ENCODE measurements around the gene PPP3CB. TPM values are rescaled to one million over a fixed set of nuclear protein-coding genes. Genes with fewer than 3 reads are reported as not detected.

Gene PPP3CB
- total and polyA plus RNA-seq, 7 donors, result 21.0 to 103 (median 75.5) TPM

- H3K9me3 ChIP-seq, result no peaks in the 10 kb centered on the region
- no peak overlapping the region for H3K4me3 ChIP-seq
- H3K36me3 ChIP-seq, result peaks cover 28 to 98% (median 51%) of the 10 kb centered on the region in 4 donors
- no peak for TF ChIP-seq POLR2A (IDR thresholded peaks at IDR 0.05)
- no peak for TF ChIP-seq POLR2AphosphoS5 (IDR thresholded peaks at IDR 0.05)
- no peak for TF ChIP-seq CTCF (IDR thresholded peaks at IDR 0.05)
- TF ChIP-seq EP300 (IDR thresholded peaks at IDR 0.05), result no peak
- DNase-seq, result no peak
- no peak overlapping the region for H3K27ac ChIP-seq
- H3K27me3 ChIP-seq, result no peaks in the 10 kb centered on the region
- WGBS, 2 donors, result 92 to 94% methylated on average over 4 of the region's 4 CpGs
- intact Hi-C loops (cut with DNase I), result no loop called here
- no peaks in the 10 kb centered on the region for H3K4me1 ChIP-seq
Observed at GRCh38 chr10:73517166-73517888, 21.5 kb upstream of the PPP3CB start.

- intact Hi-C loops (cut with DNase I), result no loop called here
- Histone ChIP-seq H3K27ac (no peak overlapping the region), H3K4me1 (no peaks in the 10 kb centered on the region), H3K4me3 (no peak overlapping the region), H3K9me3 (no peaks in the 10 kb centered on the region), H3K36me3 (peaks cover 8 to 52% (median 22%) of the 10 kb centered on the region in 4 donors), H3K27me3 (no peaks in the 10 kb centered on the region)
- TF ChIP-seq POLR2A (IDR thresholded peaks at IDR 0.05) (no peak), EP300 (IDR thresholded peaks at IDR 0.05) (no peak), CTCF (IDR thresholded peaks at IDR 0.05) (no peak), POLR2AphosphoS5 (IDR thresholded peaks at IDR 0.05) (no peak)
- WGBS, 2 donors, result 97 to 99% methylated on average over 4 of the region's 4 CpGs
- no peak for DNase-seq
Observed at GRCh38 chr10:73512207-73512743, 16.5 kb upstream of the PPP3CB start.

GRCh38 chr10:73509695-73510094, 13.9 kb upstream of the PPP3CB start:
- intact Hi-C loops (cut with DNase I), result no loop called here
- no peak for DNase-seq
- H3K27me3 ChIP-seq, result no peaks in the 10 kb centered on the region
- peaks cover 4 to 36% (median 13%) of the 10 kb centered on the region in 4 donors for H3K36me3 ChIP-seq
- TF ChIP-seq POLR2A (IDR thresholded peaks at IDR 0.05), result no peak
- no peak for TF ChIP-seq CTCF (IDR thresholded peaks at IDR 0.05)
- no peak for TF ChIP-seq EP300 (IDR thresholded peaks at IDR 0.05)
- no peak for TF ChIP-seq POLR2AphosphoS5 (IDR thresholded peaks at IDR 0.05)
- H3K27ac ChIP-seq, result no peak overlapping the region
- 85 to 94% methylated on average over 5 of the region's 5 CpGs for WGBS, 2 donors
- H3K9me3 ChIP-seq, result no peaks in the 10 kb centered on the region
- no peaks in the 10 kb centered on the region for H3K4me1 ChIP-seq
- H3K4me3 ChIP-seq, result no peak overlapping the region

- 87 to 88% methylated on average over 1 of the region's 1 CpG for WGBS, 2 donors
- DNase-seq, result no peak
- peaks cover 10 to 30% (median 16%) of the 10 kb centered on the region in 4 donors for H3K36me3 ChIP-seq
Observed at GRCh38 chr10:73506491-73506890, 10.7 kb upstream of the PPP3CB start.

More at GRCh38 chr10:73506491-73506890, 10.7 kb upstream of the PPP3CB start:
- Histone ChIP-seq H3K27me3 (no peaks in the 10 kb centered on the region), H3K9me3 (no peaks in the 10 kb centered on the region), H3K4me3 (no peak overlapping the region), H3K27ac (no peak overlapping the region), H3K4me1 (no peaks in the 10 kb centered on the region)
- intact Hi-C loops (cut with DNase I), result no loop called here
- TF ChIP-seq CTCF (IDR thresholded peaks at IDR 0.05) (no peak), EP300 (IDR thresholded peaks at IDR 0.05) (no peak), POLR2A (IDR thresholded peaks at IDR 0.05) (no peak), POLR2AphosphoS5 (IDR thresholded peaks at IDR 0.05) (no peak)
